B cell (primary cell): ENCODE data around the gene API5. TPM values are rescaled to one million over a fixed set of nuclear protein-coding genes. Genes with fewer than 3 reads are reported as not detected.

Source experiments
- ATAC-seq: fragments of 200-7000 bp; cut with Tn5 transposase; one replicate; pipeline ENCODE4 v1.10.0; 2021; ENCODE audit warnings: low read depth, mild to moderate bottlenecking, moderate number of reproducible peaks, moderate library complexity
- CTCF ChIA-PET: fragments of 350-600 bp; sonication (Branson Sonifier 250); formaldehyde crosslinking; loops from one replicate; lab custom pipeline; 2021; ENCODE audit warnings: antibody characterized with exemption, inconsistent platforms; lab: Charles Lee
- POLR2A ChIA-PET: fragments of 350-600 bp; sonication (Branson Sonifier 250); formaldehyde crosslinking; loops from one replicate; lab custom pipeline; 2021; ENCODE audit warnings: antibody characterized with exemption; lab: Charles Lee
- DNase-seq: peaks from one replicate; pipeline ENCODE4 v3.0.0; 2013
- H2AFZ ChIP-seq: 2 replicates; pipeline ENCODE4 v1.6.1; 2012; ENCODE audit warnings: mild to moderate bottlenecking, low read depth, low read length; ENCODE audit not compliant: insufficient read depth, poor library complexity, severe bottlenecking
- H3K27ac ChIP-seq, 2 donors: 1 replicate in 1 of 2; 2 replicates in 1 of 2; pipeline ENCODE4 v1.5.1; 2012 to 2013; ENCODE audit warnings: low read length in 2 of 2, mild to moderate bottlenecking in 2 of 2, moderate library complexity in 1 of 2
- H3K27me3 ChIP-seq, 4 experiments: fragments of 200-600 bp in 1 of 4; sonication (generic) in 1 of 4; replicated peaks in 1 of 4; 1 replicate in 2 of 4; 2 replicates in 2 of 4; pipeline versions ENCODE4 v1.6.1 to v1.7.0; 2013 to 2016; ENCODE audit warnings: low read length in 3 of 4, mild to moderate bottlenecking in 2 of 4, mixed read lengths in 1 of 4, moderate library complexity in 1 of 4; ENCODE audit not compliant: insufficient read depth in 4 of 4, control insufficient read depth in 3 of 4; ENCODE audit errors: control extremely low read depth in 1 of 4
- H3K36me3 ChIP-seq, 2 experiments: replicated peaks in 1 of 2; 1 replicate in 1 of 2; 2 replicates in 1 of 2; pipeline versions ENCODE4 v1.6.1 to v1.7.1; 2013; ENCODE audit warnings: low read length in 1 of 2; ENCODE audit not compliant: insufficient read depth in 2 of 2, control insufficient read depth in 1 of 2; ENCODE audit errors: control extremely low read depth in 1 of 2, extremely low read depth in 1 of 2
- H3K4me1 ChIP-seq, 2 donors: fragments of 200-600 bp in 1 of 2; sonication (generic) in 1 of 2; 1 replicate in 1 of 2; 2 replicates in 1 of 2; pipeline versions ENCODE4 v1.5.1 to v1.6.1; 2013 to 2017; ENCODE audit warnings: low read length in 2 of 2; ENCODE audit not compliant: control insufficient read depth in 2 of 2, insufficient read depth in 2 of 2
- H3K4me2 ChIP-seq: replicated peaks from 2 replicates; pipeline ENCODE3; 2012; ENCODE audit warnings: mild to moderate bottlenecking, low read depth, low read length; ENCODE audit not compliant: poor library complexity, severe bottlenecking
- H3K4me3 ChIP-seq, 5 experiments: fragments of 200-600 bp in 1 of 5; sonication (generic) in 1 of 5; 1 replicate in 3 of 5; 2 replicates in 2 of 5; pipeline versions ENCODE4 v1.5.1 to v1.7.0; 2011 to 2016; ENCODE audit warnings: low read length in 4 of 5, mild to moderate bottlenecking in 4 of 5, low read depth in 2 of 5, control low read depth in 1 of 5, moderate library complexity in 1 of 5; ENCODE audit not compliant: insufficient read depth in 1 of 5; ENCODE audit errors: control extremely low read depth in 1 of 5, extremely low read depth in 1 of 5
- H3K79me2 ChIP-seq: fragments of 200-600 bp; sonication (generic); one replicate; pipeline ENCODE4 v1.6.0; 2016; ENCODE audit warnings: low read length; ENCODE audit not compliant: control insufficient read depth, insufficient read depth
- H3K9ac ChIP-seq: fragments of 200-600 bp; sonication (generic); 2 replicates; pipeline ENCODE4 v1.6.1; 2017; ENCODE audit warnings: mild to moderate bottlenecking, low read length, moderate library complexity
- H3K9me3 ChIP-seq, 3 donors: one replicate each; pipeline versions ENCODE4 v1.6.1 to v1.7.1; 2013; ENCODE audit warnings: low read length in 2 of 3; ENCODE audit not compliant: control insufficient read depth in 2 of 3, insufficient read depth in 1 of 3; ENCODE audit errors: control extremely low read depth in 1 of 3
- H4K20me1 ChIP-seq: 2 replicates; pipeline ENCODE4 v1.6.0; 2012; ENCODE audit warnings: mild to moderate bottlenecking, low read length; ENCODE audit not compliant: insufficient read depth, control insufficient read depth, poor library complexity, severe bottlenecking
- H3K27ac Mint-ChIP-seq: one replicate; pipeline ENCODE4 v1.8.0; 2021; ENCODE audit warnings: mixed read lengths
- H3K27me3 Mint-ChIP-seq: one replicate; pipeline ENCODE4 v1.8.0; 2021; ENCODE audit warnings: mixed read lengths
- H3K4me1 Mint-ChIP-seq: one replicate; pipeline ENCODE4 v1.8.0; 2021; ENCODE audit warnings: mixed read lengths
- H3K4me3 Mint-ChIP-seq: one replicate; pipeline ENCODE4 v1.8.0; 2021; ENCODE audit warnings: mixed read lengths
- H3K9me3 Mint-ChIP-seq: one replicate; pipeline ENCODE4 v1.8.0; 2022; ENCODE audit warnings: mixed read lengths; ENCODE audit not compliant: insufficient read depth
- CTCF ChIP-seq: fragments of 200-600 bp; IDR thresholded peaks from one replicate; pipeline ENCODE4 v1.8.0; 2022; ENCODE audit warnings: antibody characterized with exemption, mild to moderate bottlenecking
- EZH2 ChIP-seq: IDR thresholded peaks from 2 replicates; pipeline ENCODE4 v1.6.1; 2012; ENCODE audit warnings: borderline replicate concordance, low read depth, mild to moderate bottlenecking, moderate library complexity, low read length; ENCODE audit not compliant: insufficient read depth, poor library complexity, severe bottlenecking
- WGBS: methylation state at CpG from one replicate; pipeline ENCODE4 v1.1.5; 2013; ENCODE audit warnings: missing lambda C conversion rate; ENCODE audit not compliant: insufficient coverage; 5-methylcytosine and 5-hydroxymethylcytosine counted together
- intact Hi-C: fragments of 100-400 bp; cut with micrococcal nuclease; formaldehyde crosslinking; loops from one replicate; pipeline ENCODE4 v1.10.0; 2022
- polyA plus RNA-seq: library from polyadenylated mRNA; depleted of rRNA; stranded (reverse); fragments of >200 nt; gene quantifications from 2 replicates; pipeline ENCODE4 v1.2.3, GENCODE V29; 2012
- total RNA-seq, 2 donors: library from RNA; stranded (reverse); fragments of 120-200 nt in 1 of 2; gene quantifications; 1 replicate in 1 of 2; 2 replicates in 1 of 2; pipeline versions ENCODE4 v1.2.3 to v1.2.4, GENCODE V29; 2013 to 2022

Gene API5
- total and polyA plus RNA-seq, 2 donors (not counting 1 experiment from before 2014, with no cell fraction given): 16.6 to 94.7 TPM

- Mint-ChIP-seq H3K4me3 (no peak overlapping the region), H3K9me3 (peaks cover 6% of the 10 kb centered on the region), H3K4me1 (no peaks in the 10 kb centered on the region), H3K27ac (no peak overlapping the region), H3K27me3 (peaks cover 14% of the 10 kb centered on the region)
- no peaks in the 10 kb centered on the region for H3K79me2 ChIP-seq
- H3K4me1 ChIP-seq: no peaks in the 10 kb centered on the region
- H3K4me3 ChIP-seq: no peak overlapping the region
- H3K9me3 ChIP-seq: peaks cover 0 to 7% (median 0%) of the 10 kb centered on the region in 3 donors
- no CpG with 5 or more reads among the region's 2 CpGs for WGBS
- ChIA-PET POLR2A (no interaction called here), CTCF (no interaction called here)
- no peaks in the 10 kb centered on the region for H3K36me3 ChIP-seq
- DNase-seq (no peak), ATAC-seq (no peak)
- TF ChIP-seq EZH2: no peak
- TF ChIP-seq CTCF: no peak
- no peaks in the 10 kb centered on the region for H3K27me3 ChIP-seq
- H3K9ac ChIP-seq: no peak overlapping the region
- H3K27ac ChIP-seq: no peak overlapping the region
- no peak overlapping the region for H2AFZ ChIP-seq
- no peak overlapping the region for H3K4me2 ChIP-seq
- intact Hi-C loops: no loop called here
- H4K20me1 ChIP-seq: no peaks in the 10 kb centered on the region
Measured at GRCh38 chr11:43270468-43270867, 41.3 kb upstream of the API5 start.

GRCh38 chr11:43278193-43278956 lies 33.4 kb upstream of the API5 start:
- no peak overlapping the region for H3K9ac ChIP-seq
- no peak overlapping the region for H2AFZ ChIP-seq
- TF ChIP-seq EZH2 (no peak), CTCF (no peak)
- no peaks in the 10 kb centered on the region for H3K36me3 ChIP-seq
- no peak overlapping the region for H3K4me2 ChIP-seq
- H3K79me2 ChIP-seq: no peaks in the 10 kb centered on the region
- Mint-ChIP-seq H3K4me3 (no peak overlapping the region), H3K4me1 (no peaks in the 10 kb centered on the region), H3K9me3 (peaks cover 6% of the 10 kb centered on the region), H3K27ac (no peak overlapping the region), H3K27me3 (peaks cover 5% of the 10 kb centered on the region)
- intact Hi-C loops: no loop called here
- no peak overlapping the region for H3K4me3 ChIP-seq
- WGBS: 74% methylated on average over 7 of the region's 9 CpGs
- peaks cover 0 to 4% (median 2%) of the 10 kb centered on the region in 4 experiments for H3K27me3 ChIP-seq
- CTCF ChIA-PET: interaction anchor here (0.6 to 1.4 kb wide), 4 partner anchors 9 to 1818 kb away, joined by 3 to 6 read pairs (median 3); no protein-coding TSS in a partner anchor
- H3K9me3 ChIP-seq: peaks cover 0 to 4% (median 0%) of the 10 kb centered on the region in 3 donors
- H3K27ac ChIP-seq: no peak overlapping the region
- POLR2A ChIA-PET: no interaction called here
- no peaks in the 10 kb centered on the region for H4K20me1 ChIP-seq
- DNase-seq: no peak
- H3K4me1 ChIP-seq: no peaks in the 10 kb centered on the region
- no peak for ATAC-seq
